Breast epithelium (tissue), 4 donors: ENCODE data around the gene PRDX4. TPM values are rescaled to one million over a fixed set of nuclear protein-coding genes. Genes with fewer than 3 reads are reported as not detected.

Experiments used
- DNase-seq, 2 donors: peaks; one replicate each; pipeline ENCODE4 v3.0.0-alpha.2; 2019; ENCODE audit warnings: low spot score in 2 of 2
- H3K27ac ChIP-seq, 2 donors: fragments of 200-600 bp; sonication (generic) in 1 of 2; one replicate each; pipeline ENCODE4 v1.5.1; 2016 to 2019; ENCODE audit warnings: mild to moderate bottlenecking in 1 of 2
- H3K27me3 ChIP-seq, 2 donors: fragments of 200-600 bp; sonication (generic) in 1 of 2; one replicate each; pipeline versions ENCODE4 v1.5.1 to v1.6.0; 2017 to 2019; ENCODE audit warnings: control low read depth in 1 of 2, mild to moderate bottlenecking in 1 of 2
- H3K36me3 ChIP-seq: fragments of 200-600 bp; one replicate; pipeline ENCODE4 v1.5.1; 2019
- H3K4me1 ChIP-seq, 2 donors: fragments of 200-600 bp; sonication (generic); one replicate each; pipeline ENCODE4 v1.5.1; 2016 to 2019; ENCODE audit warnings: control low read depth in 1 of 2
- H3K4me3 ChIP-seq, 3 donors: fragments of 200-600 bp; sonication (generic); 1 replicate in 2 of 3; 2 replicates in 1 of 3; pipeline ENCODE4 v1.5.1; 2016 to 2019; ENCODE audit warnings: mild to moderate bottlenecking in 3 of 3, moderate library complexity in 2 of 3
- H3K9me3 ChIP-seq, 2 donors: fragments of 200-600 bp; sonication (generic) in 1 of 2; one replicate each; pipeline ENCODE4 v1.5.1; 2016 to 2019; ENCODE audit warnings: control low read depth in 1 of 2
- CTCF ChIP-seq, 3 donors: fragments of 450-650 bp; IDR thresholded peaks; one replicate each; pipeline ENCODE4 v1.5.1; 2016 to 2017; ENCODE audit warnings: antibody characterized with exemption in 3 of 3, mild to moderate bottlenecking in 3 of 3, moderate library complexity in 3 of 3
- POLR2A ChIP-seq: fragments of 450-650 bp; IDR thresholded peaks from one replicate; pipeline ENCODE4 v1.6.1; 2016; ENCODE audit warnings: antibody characterized with exemption, mild to moderate bottlenecking, moderate library complexity
- POLR2AphosphoS5 ChIP-seq, 3 donors: sonication (generic); formaldehyde crosslinking; IDR thresholded peaks; one replicate each; pipeline ENCODE4 v1.6.1; 2017; ENCODE audit warnings: antibody characterized with exemption in 3 of 3
- intact Hi-C: fragments of 100-400 bp; cut with DNase I; formaldehyde crosslinking; loops from one replicate; pipeline ENCODE4 v1.15.1; 2023; ENCODE audit warnings: low total_unique reads
- total RNA-seq, 3 donors: library from RNA; depleted of rRNA; stranded (reverse); fragments of >200 nt; gene quantifications; one replicate each; pipeline ENCODE4 v1.1.0, GENCODE V29; 2016

The PRDX4 gene
- total RNA-seq, 3 donors from 2014 or later = 71.8 to 120 (median 72.9) TPM

- no peak overlapping the region for H3K27ac ChIP-seq
- no peaks in the 10 kb centered on the region for H3K36me3 ChIP-seq
- H3K27me3 ChIP-seq = peaks cover 0 to 14% of the 10 kb centered on the region in 2 donors
- intact Hi-C loops = no loop called here
- H3K4me1 ChIP-seq = no peaks in the 10 kb centered on the region
- TF ChIP-seq POLR2AphosphoS5 (IDR thresholded peaks at IDR 0.05) (no peak), POLR2A (no peak), CTCF (IDR thresholded peaks at IDR 0.05) (no peak)
- no peaks in the 10 kb centered on the region for H3K9me3 ChIP-seq
- H3K4me3 ChIP-seq = no peak overlapping the region
- DNase-seq = no peak
Observed at GRCh38 chrX:23631136-23631535, 36.2 kb upstream of the PRDX4 start.

- TF ChIP-seq POLR2AphosphoS5 (IDR thresholded peaks at IDR 0.05) = no peak
- TF ChIP-seq CTCF (IDR thresholded peaks at IDR 0.05) = no peak
- TF ChIP-seq POLR2A = no peak
- Histone ChIP-seq H3K4me3 (no peak overlapping the region), H3K27me3 (peaks cover 0 to 33% of the 10 kb centered on the region in 2 donors), H3K27ac (no peak overlapping the region), H3K36me3 (no peaks in the 10 kb centered on the region), H3K4me1 (no peaks in the 10 kb centered on the region), H3K9me3 (no peaks in the 10 kb centered on the region)
- intact Hi-C loops = no loop called here
- no peak for DNase-seq
Observed at GRCh38 chrX:23633834-23634580, 33.3 kb upstream of the PRDX4 start.

- Histone ChIP-seq H3K9me3 (peaks cover 0 to 19% of the 10 kb centered on the region in 2 donors), H3K4me1 (no peaks in the 10 kb centered on the region), H3K4me3 (no peak overlapping the region), H3K27me3 (peaks cover 0 to 33% of the 10 kb centered on the region in 2 donors), H3K27ac (no peak overlapping the region), H3K36me3 (no peaks in the 10 kb centered on the region)
- no peak for DNase-seq
- intact Hi-C loops = no loop called here
- TF ChIP-seq CTCF (IDR thresholded peaks at IDR 0.05) = no peak
- TF ChIP-seq POLR2AphosphoS5 (IDR thresholded peaks at IDR 0.05) = no peak
- no peak for TF ChIP-seq POLR2A
Observed at GRCh38 chrX:23637187-23637586, 30.1 kb upstream of the PRDX4 start.

GRCh38 chrX:23643020-23643419 is 24.3 kb upstream of the PRDX4 start:
- Histone ChIP-seq H3K36me3 (no peaks in the 10 kb centered on the region), H3K27me3 (peaks cover 0 to under 1% of the 10 kb centered on the region in 2 donors), H3K9me3 (peaks cover 0 to 19% of the 10 kb centered on the region in 2 donors), H3K4me3 (no peak overlapping the region), H3K27ac (no peak overlapping the region), H3K4me1 (no peaks in the 10 kb centered on the region)
- no peak for DNase-seq
- no peak for TF ChIP-seq POLR2A
- no peak for TF ChIP-seq CTCF (IDR thresholded peaks at IDR 0.05)
- TF ChIP-seq POLR2AphosphoS5 (IDR thresholded peaks at IDR 0.05) = no peak
- intact Hi-C loops = no loop called here

GRCh38 chrX:23644744-23645143 is 22.5 kb upstream of the PRDX4 start:
- no peaks in the 10 kb centered on the region for H3K4me1 ChIP-seq
- H3K27me3 ChIP-seq = no peaks in the 10 kb centered on the region
- no peak for TF ChIP-seq CTCF (IDR thresholded peaks at IDR 0.05)
- TF ChIP-seq POLR2AphosphoS5 (IDR thresholded peaks at IDR 0.05) = no peak
- no peak for TF ChIP-seq POLR2A
- no peaks in the 10 kb centered on the region for H3K36me3 ChIP-seq
- intact Hi-C loops = no loop called here
- no peak for DNase-seq
- no peak overlapping the region for H3K4me3 ChIP-seq
- no peak overlapping the region for H3K27ac ChIP-seq
- H3K9me3 ChIP-seq = peaks cover 0 to 15% of the 10 kb centered on the region in 2 donors
